VCaP (cell line): ENCODE results near the gene MGAT4A.

Source experiments
- H3K27ac ChIP-seq: fragments of 450-650 bp; 2 replicates; pipeline ENCODE4 v1.5.1; 2017
- TF ChIP-seq, protein P1 (sequence below): fragments of 450-650 bp; conservative IDR thresholded peaks from 2 replicates; pipeline ENCODE4 v1.5.1; 2017; ENCODE audit warnings: mild to moderate bottlenecking, moderate library complexity

Gene MGAT4A

GRCh38 chr2:98693477-98693876, 37.5 kb downstream of the MGAT4A start:
- H3K27ac ChIP-seq: no peak overlapping the region
- TF ChIP-seq, protein P1, sequence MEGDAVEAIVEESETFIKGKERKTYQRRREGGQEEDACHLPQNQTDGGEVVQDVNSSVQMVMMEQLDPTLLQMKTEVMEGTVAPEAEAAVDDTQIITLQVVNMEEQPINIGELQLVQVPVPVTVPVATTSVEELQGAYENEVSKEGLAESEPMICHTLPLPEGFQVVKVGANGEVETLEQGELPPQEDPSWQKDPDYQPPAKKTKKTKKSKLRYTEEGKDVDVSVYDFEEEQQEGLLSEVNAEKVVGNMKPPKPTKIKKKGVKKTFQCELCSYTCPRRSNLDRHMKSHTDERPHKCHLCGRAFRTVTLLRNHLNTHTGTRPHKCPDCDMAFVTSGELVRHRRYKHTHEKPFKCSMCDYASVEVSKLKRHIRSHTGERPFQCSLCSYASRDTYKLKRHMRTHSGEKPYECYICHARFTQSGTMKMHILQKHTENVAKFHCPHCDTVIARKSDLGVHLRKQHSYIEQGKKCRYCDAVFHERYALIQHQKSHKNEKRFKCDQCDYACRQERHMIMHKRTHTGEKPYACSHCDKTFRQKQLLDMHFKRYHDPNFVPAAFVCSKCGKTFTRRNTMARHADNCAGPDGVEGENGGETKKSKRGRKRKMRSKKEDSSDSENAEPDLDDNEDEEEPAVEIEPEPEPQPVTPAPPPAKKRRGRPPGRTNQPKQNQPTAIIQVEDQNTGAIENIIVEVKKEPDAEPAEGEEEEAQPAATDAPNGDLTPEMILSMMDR: no peak

- TF ChIP-seq, protein P1: no peak
- no peak overlapping the region for H3K27ac ChIP-seq
Measured at GRCh38 chr2:98692090-98693054, 38.6 kb downstream of the MGAT4A start.

GRCh38 chr2:98691303-98691702, 39.6 kb downstream of the MGAT4A start:
- H3K27ac ChIP-seq: no peak overlapping the region
- TF ChIP-seq, protein P1: no peak

DNA sequence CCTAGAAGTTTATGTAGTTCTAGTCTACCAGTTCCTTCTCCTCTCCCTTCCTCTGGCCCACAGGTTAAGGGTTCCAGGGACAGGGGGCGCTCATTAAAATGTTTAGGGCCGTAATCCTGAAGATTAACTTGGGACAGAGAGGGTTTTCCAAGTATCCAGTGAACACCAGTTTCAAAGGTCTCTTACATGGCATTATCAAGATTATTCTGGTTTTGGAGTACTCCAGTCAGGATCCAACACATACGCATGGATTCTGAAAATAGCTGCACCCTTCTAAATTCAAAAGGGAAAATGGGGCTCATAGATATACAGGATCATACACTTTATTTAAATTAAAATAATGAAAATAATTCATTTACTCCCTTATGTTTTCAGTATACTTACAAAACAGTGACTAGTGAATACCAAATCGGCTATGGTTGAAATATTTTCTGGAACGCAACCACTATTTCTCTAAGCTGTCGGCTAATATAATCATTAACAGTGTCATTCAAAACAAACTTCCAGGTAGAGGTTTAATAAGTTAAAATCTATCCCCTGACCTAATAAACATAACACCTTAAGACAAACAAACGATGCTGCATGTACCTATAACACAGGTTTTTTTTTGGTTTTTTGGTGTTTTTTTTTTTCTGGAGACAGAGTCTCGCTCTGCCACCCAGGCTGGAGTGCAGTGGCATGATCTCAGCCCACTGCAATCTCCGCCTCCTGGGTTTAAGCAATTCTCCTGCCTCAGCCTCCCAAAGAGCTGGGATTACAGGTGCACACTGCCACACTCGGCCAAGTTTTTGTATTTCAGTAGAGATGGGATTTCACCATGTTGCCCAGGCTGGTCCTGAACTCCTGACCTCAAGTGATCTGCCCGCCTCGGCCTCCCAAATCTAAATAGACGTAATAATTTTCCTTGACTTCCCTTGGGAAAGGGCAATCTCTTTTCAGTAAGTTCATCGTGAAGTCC, 44.7 kb downstream of the MGAT4A start:
- H3K27ac ChIP-seq: no peak overlapping the region
- TF ChIP-seq, protein P1: no peak

GRCh38 chr2:98683728-98684127, 47.2 kb downstream of the MGAT4A start:
- H3K27ac ChIP-seq: no peak overlapping the region

GRCh38 chr2:98676742-98677141, 54.2 kb downstream of the MGAT4A start:
- TF ChIP-seq, protein P1: no peak
- no peak overlapping the region for H3K27ac ChIP-seq

More at GRCh38 chr2:98683728-98684127, 47.2 kb downstream of the MGAT4A start:
- TF ChIP-seq, protein P1: no peak
